ENCODE measurements around the gene SGPL1. TPM values are rescaled to one million over a fixed set of nuclear protein-coding genes. Genes with fewer than 3 reads are reported as not detected.
"Not testable (repeated sequence)": the region's sequence is repeated elsewhere in the genome, so short reads cannot be mapped to it uniquely, and the experiment has no call there.

Gene SGPL1
- total RNA-seq, 1 donor from 2014 or later, result 44.6 TPM

DNA sequence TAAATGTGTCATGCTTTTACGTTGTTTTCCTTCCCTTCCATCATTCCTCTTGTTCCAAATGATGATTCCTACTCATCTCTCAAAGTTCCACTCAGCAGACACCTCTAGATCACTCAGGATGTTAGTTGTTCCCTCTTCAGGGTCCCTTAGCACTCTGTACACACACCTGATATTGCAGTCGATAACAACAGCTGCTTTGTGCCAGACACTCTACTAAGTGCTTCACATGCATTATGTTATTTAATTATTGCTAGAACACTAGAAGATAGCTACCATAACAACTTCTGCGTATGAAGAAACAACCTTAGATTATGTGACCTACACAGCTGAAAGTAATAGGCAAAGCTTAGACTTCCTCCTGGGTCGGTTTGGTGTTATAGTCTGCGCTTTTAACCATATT lies 43.0 kb downstream of the SGPL1 start:
- intact Hi-C loops (cut with DNase I), result no loop called here
- ATAC-seq, result no peak

GRCh38 chr10:70861495-70862197 lies 45.9 kb downstream of the SGPL1 start:
- ATAC-seq; intact Hi-C loops (cut with DNase I); DNase-seq (ENCODE audit: low spot score): not testable (repeated sequence)

More for the DNA sequence above, 43.0 kb downstream of the SGPL1 start:
- no peak for DNase-seq (ENCODE audit: low spot score)

DNA sequence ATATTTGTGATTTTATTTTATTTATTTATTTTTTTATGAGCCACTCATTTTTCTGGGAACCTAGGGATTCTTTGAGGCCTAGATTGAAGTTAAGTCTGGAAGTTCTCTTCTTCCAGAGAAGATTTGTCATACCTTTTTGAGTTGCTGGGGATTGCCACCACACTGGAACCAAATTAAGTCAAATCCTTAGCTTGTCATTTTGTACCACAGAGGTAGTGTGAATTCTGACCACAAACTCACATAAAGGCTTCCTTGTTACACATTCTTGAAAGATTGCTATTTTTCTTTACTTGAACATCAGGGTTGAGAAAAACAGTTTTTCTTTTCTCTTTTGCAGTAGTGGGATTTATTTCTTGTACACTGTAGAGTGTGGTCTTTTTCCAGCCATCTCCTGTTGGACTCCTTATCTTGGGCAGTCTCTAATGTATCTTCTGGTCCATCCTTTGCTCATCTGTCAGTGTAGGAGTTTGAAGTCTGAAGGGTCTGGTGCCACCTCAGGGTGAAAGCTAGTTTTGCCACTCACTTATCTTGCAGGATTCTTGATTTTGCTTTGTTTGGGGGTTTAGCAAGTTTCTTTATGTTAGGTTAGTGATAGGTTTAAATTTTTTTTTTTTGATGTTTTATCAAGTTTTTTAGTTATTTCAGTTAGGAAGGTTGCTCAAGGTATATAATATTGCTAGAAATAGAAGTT lies 47.9 kb downstream of the SGPL1 start:
- intact Hi-C loops (cut with DNase I), result no loop called here
- ATAC-seq (no peak), DNase-seq (ENCODE audit: low spot score) (no peak)

- no peak for ATAC-seq
- no peak for DNase-seq (ENCODE audit: low spot score)
- intact Hi-C loops (cut with DNase I), result no loop called here
Measured at GRCh38 chr10:70864935-70865334, 49.2 kb downstream of the SGPL1 start.

DNA sequence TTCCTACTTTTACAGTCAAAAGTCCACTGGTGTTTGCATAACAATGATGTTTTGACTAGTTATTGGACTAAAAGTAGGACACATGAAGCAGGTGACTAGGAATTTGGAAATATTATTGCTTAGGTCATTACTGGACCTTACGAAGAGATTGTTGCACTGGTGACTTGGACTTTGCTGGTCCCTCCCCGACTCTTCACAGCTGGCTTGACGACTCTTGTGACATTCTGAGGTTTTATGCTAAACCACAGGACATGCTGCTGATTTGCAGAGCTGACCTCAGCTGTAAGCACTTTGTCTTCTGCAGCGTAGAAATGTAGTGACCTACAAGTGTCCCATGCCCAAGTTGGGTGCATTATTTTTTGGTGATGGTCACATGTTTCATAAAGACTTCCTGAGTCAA lies 50.7 kb downstream of the SGPL1 start:
- intact Hi-C loops (cut with DNase I), result no loop called here
- ATAC-seq (peak; percentile 89), DNase-seq (ENCODE audit: low spot score) (no peak)

DNA sequence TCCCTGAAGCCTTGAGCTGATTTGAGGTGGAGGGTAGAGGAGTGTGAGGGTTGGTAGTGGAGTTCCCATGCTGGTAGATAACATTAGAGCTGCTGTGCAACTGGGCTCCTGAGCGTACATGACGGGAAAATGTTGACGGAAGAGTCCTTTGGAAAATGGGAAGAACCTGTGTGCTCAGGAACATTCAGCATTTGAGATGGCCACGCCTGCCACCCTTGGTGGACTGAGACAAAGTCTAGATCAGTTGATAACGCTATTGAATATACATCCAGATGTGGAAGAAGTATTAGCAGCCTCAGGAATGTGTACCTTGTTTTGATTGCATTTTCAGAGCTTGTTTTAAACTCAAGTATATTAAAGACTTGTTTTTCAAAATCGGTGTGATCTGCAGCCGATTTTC lies 56.5 kb downstream of the SGPL1 start:
- ATAC-seq (no peak), DNase-seq (ENCODE audit: low spot score) (no peak)
- intact Hi-C loops (cut with DNase I), result no loop called here

DNA sequence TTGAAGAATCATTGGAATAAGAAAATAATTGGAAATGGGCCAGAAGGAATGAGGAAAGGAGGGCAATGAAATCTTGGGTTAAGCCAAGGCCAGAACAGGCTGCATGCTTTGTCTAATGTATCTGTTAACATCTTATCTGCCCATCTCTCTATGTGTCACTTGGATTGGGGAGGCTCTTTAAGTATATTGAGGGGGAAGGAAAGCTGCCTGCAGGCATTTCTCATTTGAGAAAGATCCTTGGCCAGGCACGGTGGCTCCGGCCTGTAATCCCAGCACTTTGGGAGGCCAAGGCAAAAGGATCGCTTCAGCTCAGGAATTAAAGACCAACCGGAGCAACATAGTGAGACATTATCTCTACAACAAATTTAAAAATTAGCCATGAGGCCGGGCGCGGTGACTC lies 58.3 kb downstream of the SGPL1 start:
- no peak for DNase-seq (ENCODE audit: low spot score)
- no peak for ATAC-seq
- intact Hi-C loops (cut with DNase I), result no loop called here

- ATAC-seq, result no peak
- intact Hi-C loops (cut with DNase I), result loop anchor here (2.0 kb wide), 1 partner anchor 62 kb away; no protein-coding TSS in a partner anchor
- DNase-seq (ENCODE audit: low spot score), result no peak
Measured at GRCh38 chr10:70879207-70879606, 63.5 kb downstream of the SGPL1 start.

GRCh38 chr10:70880077-70880534 lies 64.4 kb downstream of the SGPL1 start:
- DNase-seq (ENCODE audit: low spot score), result peak; percentile 86
- ATAC-seq, result peak; percentile 82
- intact Hi-C loops (cut with DNase I), result no loop called here

- intact Hi-C loops (cut with DNase I), result no loop called here
- no peak for DNase-seq (ENCODE audit: low spot score)
- no peak for ATAC-seq
Measured at GRCh38 chr10:70884741-70885140, 69.0 kb downstream of the SGPL1 start.

DNA sequence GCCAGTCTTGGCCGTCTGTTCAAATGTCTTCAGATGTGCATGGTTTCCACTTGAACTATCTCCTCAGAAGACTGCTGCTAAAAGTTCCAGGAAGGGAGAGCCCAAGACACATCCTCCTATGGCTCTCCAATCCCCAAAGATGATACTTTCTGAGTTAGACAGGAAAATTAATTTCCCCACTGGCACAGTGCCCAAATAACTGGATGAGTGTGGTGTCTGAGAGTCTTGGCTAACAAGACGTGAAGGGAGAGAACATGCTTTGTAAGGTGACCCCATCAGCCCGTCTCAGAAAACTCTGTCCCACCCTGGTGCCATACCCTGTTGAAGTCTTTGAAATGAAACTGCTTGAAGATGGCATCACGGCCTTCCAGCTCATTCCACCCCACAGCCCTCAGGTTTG lies 69.7 kb downstream of the SGPL1 start:
- no peak for DNase-seq (ENCODE audit: low spot score)
- intact Hi-C loops (cut with DNase I), result no loop called here
- no peak for ATAC-seq

GRCh38 chr10:70885931-70886903 lies 70.5 kb downstream of the SGPL1 start:
- intact Hi-C loops (cut with DNase I), result no loop called here
- DNase-seq (ENCODE audit: low spot score) (no peak), ATAC-seq (no peak)

DNA sequence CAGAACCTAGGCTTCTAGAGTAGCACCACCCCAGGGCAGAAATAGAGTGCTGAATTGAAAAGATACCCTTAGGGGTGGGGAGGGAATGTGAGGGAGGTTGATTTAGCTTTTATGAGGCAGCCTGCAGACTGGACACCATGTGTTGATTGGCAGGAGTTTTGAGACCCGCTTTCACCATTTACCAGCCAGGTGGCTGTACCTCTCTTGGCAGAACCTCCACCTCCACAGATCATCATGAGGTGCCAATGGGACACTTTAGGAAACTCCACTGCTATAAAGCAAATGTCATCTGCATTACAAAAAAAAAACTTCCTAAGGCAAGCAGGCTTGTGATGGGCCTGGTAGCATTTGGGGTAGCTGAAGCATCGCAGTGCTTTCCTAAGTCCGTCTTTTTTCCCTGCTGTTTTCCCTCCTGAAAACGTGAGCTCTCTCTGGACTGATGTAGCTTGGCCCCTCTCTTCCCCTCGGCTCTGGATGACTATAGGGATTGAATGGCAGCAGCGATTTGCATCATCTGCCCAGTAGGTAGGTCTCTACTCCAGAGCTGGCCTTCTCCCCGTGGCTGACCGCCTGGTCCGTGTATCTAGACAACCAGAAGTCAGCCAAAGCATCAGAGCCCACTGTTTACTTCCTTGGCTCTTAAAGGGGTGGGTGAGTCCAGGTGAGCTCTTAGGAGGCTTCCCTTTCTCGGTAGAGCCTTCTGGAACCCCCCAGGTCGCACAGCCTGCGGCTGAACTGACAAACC lies 71.3 kb downstream of the SGPL1 start:
- peak; percentile 22 for ATAC-seq
- no peak for DNase-seq (ENCODE audit: low spot score)
- intact Hi-C loops (cut with DNase I), result no loop called here

DNA sequence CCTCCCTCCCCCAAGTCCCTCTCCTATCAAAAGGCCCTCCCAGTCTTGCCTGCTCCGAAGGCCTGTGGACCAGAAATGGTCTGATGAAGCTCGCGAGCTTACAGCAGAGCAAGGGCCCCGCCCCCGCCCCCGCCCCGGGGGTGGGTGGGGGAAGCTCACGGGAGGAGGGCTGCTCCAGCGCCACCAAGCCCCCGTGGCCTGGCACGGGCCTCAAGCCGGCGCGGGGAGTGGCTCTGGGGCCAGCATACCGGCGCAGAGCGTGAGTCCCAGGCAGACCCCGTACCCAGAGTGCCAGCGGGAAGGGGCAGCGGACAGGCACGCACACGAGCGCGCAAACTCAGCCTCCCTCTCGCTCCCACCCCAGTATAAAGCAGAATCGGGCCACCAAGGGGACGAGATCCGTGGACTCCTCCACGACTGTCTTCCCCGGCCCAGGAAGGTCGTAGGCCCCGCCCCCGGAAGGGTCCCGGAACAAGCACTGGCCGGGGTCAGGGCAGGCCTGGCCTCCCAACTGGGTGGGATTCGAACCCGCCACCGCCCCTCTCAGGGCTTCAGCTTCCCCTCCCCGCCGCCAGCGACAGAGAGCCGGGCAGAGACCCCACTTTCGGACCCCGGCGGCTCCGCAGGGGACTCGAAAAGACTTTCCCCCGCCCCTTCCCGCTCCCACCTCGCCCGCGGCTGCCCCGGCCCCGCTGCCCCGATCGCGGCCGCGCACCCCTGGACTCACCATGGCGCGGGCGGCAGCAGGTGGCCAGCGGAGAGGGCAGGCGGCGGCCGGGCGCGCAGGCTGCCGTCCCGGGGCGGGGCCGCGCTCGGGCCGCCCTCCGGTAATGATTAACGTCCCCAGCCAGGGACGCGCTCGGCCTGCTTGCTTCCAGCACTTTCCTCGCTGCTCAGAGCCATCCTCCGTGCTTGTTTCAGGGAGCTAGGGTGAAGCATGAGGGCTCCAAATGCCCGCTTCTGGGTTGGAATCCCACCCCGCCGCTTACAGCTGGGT lies 72.4 kb downstream of the SGPL1 start, which contains the start of gene PCBD1:
PCBD1 (minus strand) TSS at position 762 of the 997 bp plus-strand sequence; CDS start at position 730, 32 bp downstream.
- DNase-seq (ENCODE audit: low spot score), result peak; percentile 85
- intact Hi-C loops (cut with DNase I), result no loop called here
- peak; percentile 89 for ATAC-seq

GRCh38 chr10:70889291-70889690 lies 73.5 kb downstream of the SGPL1 start:
- DNase-seq (ENCODE audit: low spot score) (no peak), ATAC-seq (no peak)
- intact Hi-C loops (cut with DNase I), result no loop called here

- ATAC-seq (no peak), DNase-seq (ENCODE audit: low spot score) (no peak)
- intact Hi-C loops (cut with DNase I), result no loop called here
Measured at GRCh38 chr10:70890917-70891431, 75.2 kb downstream of the SGPL1 start.

GRCh38 chr10:70891627-70892026 lies 75.9 kb downstream of the SGPL1 start:
- ATAC-seq, result no peak
- no peak for DNase-seq (ENCODE audit: low spot score)
- intact Hi-C loops (cut with DNase I), result no loop called here
